Measurements from ENCODE around the gene FEN1. TPM values are rescaled to one million over a fixed set of nuclear protein-coding genes. Genes with fewer than 3 reads are reported as not detected.
A peak's percentile ranks its signal among the peaks of the same experiment; 100 is the strongest.

Gene FEN1
- total and polyA plus RNA-seq, 2 of the 13 experiments (the other 11 are each of a cell fraction or from before 2014, with no cell fraction given), result 12.4 to 102 TPM

GRCh38 chr11:61797263-61797944 is 4.7 kb downstream of the FEN1 start (continued):
- TF ChIP-seq CREM (IDR thresholded peaks at IDR 0.05) (no peak), CREM (CRISPR knock-in tag; IDR thresholded peaks at IDR 0.05) (no peak), MXD1 (CRISPR knock-in tag; IDR thresholded peaks at IDR 0.05) (no peak), GATAD2A (CRISPR knock-in tag; IDR thresholded peaks at IDR 0.05) (no peak), MNT (IDR thresholded peaks at IDR 0.05) (no peak), ZNF614 (CRISPR knock-in tag; IDR thresholded peaks at IDR 0.05; ENCODE audit: borderline replicate concordance) (0 out of 2 replicates have a peak, but pooled peaks have one; percentile 18), MED13 (CRISPR knock-in tag; IDR thresholded peaks at IDR 0.05) (no peak), ARID3A (IDR thresholded peaks at IDR 0.05; ENCODE audit: low read depth, low read length) (peak; percentile 85), THAP11 (CRISPR knock-in tag; IDR thresholded peaks at IDR 0.05) (0 out of 2 replicates have a peak, but pooled peaks have one; percentile 25), RAD21 (CRISPR knock-in tag; IDR thresholded peaks at IDR 0.05) (peak; percentile 69), NFE2L1 (CRISPR knock-in tag; IDR thresholded peaks at IDR 0.05; ENCODE audit: borderline replicate concordance) (no peak), ZFP82 (CRISPR knock-in tag; IDR thresholded peaks at IDR 0.05; ENCODE audit: borderline replicate concordance) (no peak), TCF7L2 (IDR thresholded peaks at IDR 0.05; ENCODE audit: low read depth, low read length) (no peak), ASH2L (IDR thresholded peaks at IDR 0.05; ENCODE audit: insufficient read length, low read depth, low read length) (no peak), POGK (CRISPR knock-in tag; conservative IDR thresholded peaks at IDR 0.05) (no peak), ZNF280D (CRISPR knock-in tag; IDR thresholded peaks at IDR 0.05) (no peak), RORA (CRISPR knock-in tag; IDR thresholded peaks at IDR 0.05) (no peak), ZKSCAN5 (CRISPR knock-in tag; IDR thresholded peaks at IDR 0.05) (no peak), GPN1 (CRISPR knock-in tag; IDR thresholded peaks at IDR 0.05; ENCODE audit: borderline replicate concordance) (no peak), KMT2B (CRISPR knock-in tag; IDR thresholded peaks at IDR 0.05) (no peak), ZNF543 (CRISPR knock-in tag; IDR thresholded peaks at IDR 0.05) (no peak), ZMYM3 (CRISPR knock-in tag; IDR thresholded peaks at IDR 0.05) (no peak)
